ENCODE data around the gene H6PD. TPM values are rescaled to one million over a fixed set of nuclear protein-coding genes. Genes with fewer than 3 reads are reported as not detected.
A peak's percentile ranks its signal among the peaks of the same experiment; 100 is the strongest.

Gene H6PD
- total and polyA plus RNA-seq, 4 donors = 4.8 to 65.4 (median 40.2) TPM

GRCh38 chr1:9281071-9281827 is 46.7 kb downstream of the H6PD start:
- no peak for ATAC-seq (ENCODE audit: low FRiP score)
- no peak overlapping the region for H3K27ac ChIP-seq (ENCODE audit: low read depth in 1 of 2, low read length in 2 of 2)
- WGBS, 2 donors = 83 to 86% methylated on average over 19 of the region's 19 CpGs
- intact Hi-C loops (cut with DNase I) = loop anchor here in 1 of 2 donors (10.0 kb wide), 1 partner anchor 294 kb away; no protein-coding TSS in a partner anchor
- H3K4me1 ChIP-seq (ENCODE audit: control insufficient read depth in 1 of 2, insufficient read depth in 2 of 2, low read length in 2 of 2) = no peaks in the 10 kb centered on the region
- no peaks in the 10 kb centered on the region for H3K36me3 ChIP-seq (ENCODE audit: control insufficient read depth in 1 of 2, insufficient read depth in 2 of 2, low read length in 1 of 2)
- no peaks in the 10 kb centered on the region for H3K27me3 ChIP-seq (ENCODE audit: control insufficient read depth in 1 of 2, insufficient read depth in 2 of 2, low read length in 1 of 2)
- DNase-seq = peak; percentile 41 to 59
- H3K9me3 ChIP-seq (ENCODE audit: control insufficient read depth, low read length) = no peaks in the 10 kb centered on the region
- H3K4me3 ChIP-seq (ENCODE audit: low read length in 2 of 2) = no peak overlapping the region

- no peaks in the 10 kb centered on the region for H3K4me1 ChIP-seq (ENCODE audit: control insufficient read depth in 1 of 2, insufficient read depth in 2 of 2, low read length in 2 of 2)
- H3K4me3 ChIP-seq (ENCODE audit: low read length in 2 of 2) = no peak overlapping the region
- no peaks in the 10 kb centered on the region for H3K27me3 ChIP-seq (ENCODE audit: control insufficient read depth in 1 of 2, insufficient read depth in 2 of 2, low read length in 1 of 2)
- 60 to 70% methylated on average over 12 of the region's 12 CpGs for WGBS, 2 donors
- peak; percentile 39 to 75 for DNase-seq
- H3K9me3 ChIP-seq (ENCODE audit: control insufficient read depth, low read length) = no peaks in the 10 kb centered on the region
- intact Hi-C loops (cut with DNase I) = loop anchor here in 1 of 2 donors (10.0 kb wide), 1 partner anchor 293 kb away; no protein-coding TSS in a partner anchor
- ATAC-seq (ENCODE audit: low FRiP score) = no peak
- no peak overlapping the region for H3K27ac ChIP-seq (ENCODE audit: low read depth in 1 of 2, low read length in 2 of 2)
- H3K36me3 ChIP-seq (ENCODE audit: control insufficient read depth in 1 of 2, insufficient read depth in 2 of 2, low read length in 1 of 2) = no peaks in the 10 kb centered on the region
Observed at GRCh38 chr1:9281908-9282695, 47.5 kb downstream of the H6PD start.

- Histone ChIP-seq H3K4me3 (ENCODE audit: low read length in 2 of 2) (no peak overlapping the region), H3K27me3 (ENCODE audit: control insufficient read depth in 1 of 2, insufficient read depth in 2 of 2, low read length in 1 of 2) (no peaks in the 10 kb centered on the region), H3K36me3 (ENCODE audit: control insufficient read depth in 1 of 2, insufficient read depth in 2 of 2, low read length in 1 of 2) (no peaks in the 10 kb centered on the region), H3K4me1 (ENCODE audit: control insufficient read depth in 1 of 2, insufficient read depth in 2 of 2, low read length in 2 of 2) (no peaks in the 10 kb centered on the region), H3K27ac (ENCODE audit: low read depth in 1 of 2, low read length in 2 of 2) (no peak overlapping the region), H3K9me3 (ENCODE audit: control insufficient read depth, low read length) (no peaks in the 10 kb centered on the region)
- peak in 1 of 2 donors; percentile 42 for DNase-seq
- intact Hi-C loops (cut with DNase I) = loop anchor here in 1 of 2 donors (10.0 kb wide), 1 partner anchor 292 kb away; no protein-coding TSS in a partner anchor
- no peak for ATAC-seq (ENCODE audit: low FRiP score)
- WGBS, 2 donors = 52 to 54% methylated on average over 4 of the region's 4 CpGs
Observed at GRCh38 chr1:9282696-9282955, 48.1 kb downstream of the H6PD start.

- no peaks in the 10 kb centered on the region for H3K9me3 ChIP-seq (ENCODE audit: control insufficient read depth, low read length)
- intact Hi-C loops (cut with DNase I) = loop anchor here in 1 of 2 donors (10.0 kb wide), 1 partner anchor 291 kb away; no protein-coding TSS in a partner anchor
- no peak for DNase-seq
- WGBS, 2 donors = 94% methylated on average over 2 of the region's 2 CpGs
- no peaks in the 10 kb centered on the region for H3K36me3 ChIP-seq (ENCODE audit: control insufficient read depth in 1 of 2, insufficient read depth in 2 of 2, low read length in 1 of 2)
- no peak overlapping the region for H3K27ac ChIP-seq (ENCODE audit: low read depth in 1 of 2, low read length in 2 of 2)
- H3K4me1 ChIP-seq (ENCODE audit: control insufficient read depth in 1 of 2, insufficient read depth in 2 of 2, low read length in 2 of 2) = no peaks in the 10 kb centered on the region
- no peak overlapping the region for H3K4me3 ChIP-seq (ENCODE audit: low read length in 2 of 2)
- ATAC-seq (ENCODE audit: low FRiP score) = no peak
- no peaks in the 10 kb centered on the region for H3K27me3 ChIP-seq (ENCODE audit: control insufficient read depth in 1 of 2, insufficient read depth in 2 of 2, low read length in 1 of 2)
Observed at GRCh38 chr1:9284061-9284460, 49.5 kb downstream of the H6PD start.

GRCh38 chr1:9286556-9286955 is 52.0 kb downstream of the H6PD start:
- no peaks in the 10 kb centered on the region for H3K36me3 ChIP-seq (ENCODE audit: control insufficient read depth in 1 of 2, insufficient read depth in 2 of 2, low read length in 1 of 2)
- H3K4me1 ChIP-seq (ENCODE audit: control insufficient read depth in 1 of 2, insufficient read depth in 2 of 2, low read length in 2 of 2) = no peaks in the 10 kb centered on the region
- no peak for DNase-seq
- ATAC-seq (ENCODE audit: low FRiP score) = no peak
- no peaks in the 10 kb centered on the region for H3K9me3 ChIP-seq (ENCODE audit: control insufficient read depth, low read length)
- H3K27me3 ChIP-seq (ENCODE audit: control insufficient read depth in 1 of 2, insufficient read depth in 2 of 2, low read length in 1 of 2) = no peaks in the 10 kb centered on the region
- H3K4me3 ChIP-seq (ENCODE audit: low read length in 2 of 2) = no peak overlapping the region
- 91 to 95% methylated on average over 6 of the region's 6 CpGs for WGBS, 2 donors
- intact Hi-C loops (cut with DNase I) = loop anchor here in 1 of 2 donors (10.0 kb wide), 1 partner anchor 288 kb away; no protein-coding TSS in a partner anchor
- H3K27ac ChIP-seq (ENCODE audit: low read depth in 1 of 2, low read length in 2 of 2) = no peak overlapping the region

- H3K27ac ChIP-seq (ENCODE audit: low read depth in 1 of 2, low read length in 2 of 2) = no peak overlapping the region
- intact Hi-C loops (cut with DNase I) = loop anchor here (2.0 to 10.0 kb wide), 4 partner anchors 168 to 286 kb away; no protein-coding TSS in a partner anchor
- ATAC-seq (ENCODE audit: low FRiP score) = peak; percentile 65
Observed at GRCh38 chr1:9289090-9289534, 54.5 kb downstream of the H6PD start.

GRCh38 chr1:9289711-9290485 is 55.3 kb downstream of the H6PD start:
- H3K27ac ChIP-seq (ENCODE audit: low read depth in 1 of 2, low read length in 2 of 2) = peak overlapping the region in 1 of 2 donors; percentile 32
- WGBS, 2 donors = 43% methylated on average over 5 of the region's 5 CpGs
- H3K27me3 ChIP-seq (ENCODE audit: control insufficient read depth in 1 of 2, insufficient read depth in 2 of 2, low read length in 1 of 2) = no peaks in the 10 kb centered on the region
- DNase-seq (peak; percentile 82 to 86), ATAC-seq (ENCODE audit: low FRiP score) (peak; percentile 75)
- no peak overlapping the region for H3K4me3 ChIP-seq (ENCODE audit: low read length in 2 of 2)
- no peaks in the 10 kb centered on the region for H3K36me3 ChIP-seq (ENCODE audit: control insufficient read depth in 1 of 2, insufficient read depth in 2 of 2, low read length in 1 of 2)
- no peaks in the 10 kb centered on the region for H3K4me1 ChIP-seq (ENCODE audit: control insufficient read depth in 1 of 2, insufficient read depth in 2 of 2, low read length in 2 of 2)
- intact Hi-C loops (cut with DNase I) = loop anchor here (2.0 to 10.0 kb wide), 8 partner anchors 82 to 285 kb away; no protein-coding TSS in a partner anchor
- no peaks in the 10 kb centered on the region for H3K9me3 ChIP-seq (ENCODE audit: control insufficient read depth, low read length)

More at GRCh38 chr1:9289090-9289534, 54.5 kb downstream of the H6PD start:
- DNase-seq = peak; percentile 83 to 89
- Histone ChIP-seq H3K27me3 (ENCODE audit: control insufficient read depth in 1 of 2, insufficient read depth in 2 of 2, low read length in 1 of 2) (no peaks in the 10 kb centered on the region), H3K4me1 (ENCODE audit: control insufficient read depth in 1 of 2, insufficient read depth in 2 of 2, low read length in 2 of 2) (no peaks in the 10 kb centered on the region), H3K9me3 (ENCODE audit: control insufficient read depth, low read length) (no peaks in the 10 kb centered on the region), H3K36me3 (ENCODE audit: control insufficient read depth in 1 of 2, insufficient read depth in 2 of 2, low read length in 1 of 2) (no peaks in the 10 kb centered on the region), H3K4me3 (ENCODE audit: low read length in 2 of 2) (no peak overlapping the region)
- 47 to 57% methylated on average over 6 of the region's 6 CpGs for WGBS, 2 donors

- H3K9me3 ChIP-seq (ENCODE audit: control insufficient read depth, low read length) = no peaks in the 10 kb centered on the region
- intact Hi-C loops (cut with DNase I) = loop anchor here (5.0 kb wide), 4 partner anchors 80 to 160 kb away; no protein-coding TSS in a partner anchor
- no peaks in the 10 kb centered on the region for H3K36me3 ChIP-seq (ENCODE audit: control insufficient read depth in 1 of 2, insufficient read depth in 2 of 2, low read length in 1 of 2)
- 1 to 3% methylated on average over 13 of the region's 13 CpGs for WGBS, 2 donors
- H3K27me3 ChIP-seq (ENCODE audit: control insufficient read depth in 1 of 2, insufficient read depth in 2 of 2, low read length in 1 of 2) = no peaks in the 10 kb centered on the region
- peak; percentile 79 to 91 for DNase-seq
- H3K4me3 ChIP-seq (ENCODE audit: low read length in 2 of 2) = peak overlapping the region; percentile 93 to 99
- no peak for ATAC-seq (ENCODE audit: low FRiP score)
- no peaks in the 10 kb centered on the region for H3K4me1 ChIP-seq (ENCODE audit: control insufficient read depth in 1 of 2, insufficient read depth in 2 of 2, low read length in 2 of 2)
- H3K27ac ChIP-seq (ENCODE audit: low read depth in 1 of 2, low read length in 2 of 2) = peak overlapping the region; percentile 44 to 93
Observed at GRCh38 chr1:9291914-9292360, 57.4 kb downstream of the H6PD start.

All from aorta (tissue), 5 donors.